ENCODE measurements around the gene PTPRT. TPM values are rescaled to one million over a fixed set of nuclear protein-coding genes. Genes with fewer than 3 reads are reported as not detected.

Gene PTPRT
- total and polyA plus RNA-seq, 10 of the 15 experiments (the other 5 are each of a cell fraction or from before 2014, with no cell fraction given) = not detected

- TF ChIP-seq ESRRA (IDR thresholded peaks at IDR 0.05; ENCODE audit: low read length) (no peak), POLR2AphosphoS5 (IDR thresholded peaks at IDR 0.05; ENCODE audit: low read length) (no peak)
- TF ChIP-seq, protein P1, sequence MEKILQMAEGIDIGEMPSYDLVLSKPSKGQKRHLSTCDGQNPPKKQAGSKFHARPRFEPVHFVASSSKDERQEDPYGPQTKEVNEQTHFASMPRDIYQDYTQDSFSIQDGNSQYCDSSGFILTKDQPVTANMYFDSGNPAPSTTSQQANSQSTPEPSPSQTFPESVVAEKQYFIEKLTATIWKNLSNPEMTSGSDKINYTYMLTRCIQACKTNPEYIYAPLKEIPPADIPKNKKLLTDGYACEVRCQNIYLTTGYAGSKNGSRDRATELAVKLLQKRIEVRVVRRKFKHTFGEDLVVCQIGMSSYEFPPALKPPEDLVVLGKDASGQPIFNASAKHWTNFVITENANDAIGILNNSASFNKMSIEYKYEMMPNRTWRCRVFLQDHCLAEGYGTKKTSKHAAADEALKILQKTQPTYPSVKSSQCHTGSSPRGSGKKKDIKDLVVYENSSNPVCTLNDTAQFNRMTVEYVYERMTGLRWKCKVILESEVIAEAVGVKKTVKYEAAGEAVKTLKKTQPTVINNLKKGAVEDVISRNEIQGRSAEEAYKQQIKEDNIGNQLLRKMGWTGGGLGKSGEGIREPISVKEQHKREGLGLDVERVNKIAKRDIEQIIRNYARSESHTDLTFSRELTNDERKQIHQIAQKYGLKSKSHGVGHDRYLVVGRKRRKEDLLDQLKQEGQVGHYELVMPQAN (conservative IDR thresholded peaks at IDR 0.05) = no peak
Observed at GRCh38 chr20:42844751-42845150, 345.0 kb downstream of the PTPRT start (continued).

GRCh38 chr20:42837456-42837855 lies 352.2 kb downstream of the PTPRT start:
- in situ Hi-C loops (cut with MboI) (no loop called here), intact Hi-C loops (cut with micrococcal nuclease; ENCODE audit: unreplicated experiment) (no loop called here)
- FAIRE-seq = no peak
- Histone ChIP-seq H3K9me3 (replicated peaks; ENCODE audit: control insufficient read depth, insufficient read depth, low read length) (no peaks in the 10 kb centered on the region), H3K27ac (ENCODE audit: control insufficient read depth, insufficient read depth) (no peak overlapping the region), H3K79me2 (ENCODE audit: control insufficient read depth, insufficient read depth, low read length) (no peaks in the 10 kb centered on the region), H2AFZ (ENCODE audit: control insufficient read depth, low read depth, low read length) (no peak overlapping the region), H3K9ac (ENCODE audit: control insufficient read depth, insufficient read depth, low read length) (no peak overlapping the region), H3K36me3 (ENCODE audit: control insufficient read depth in 2 of 2, insufficient read depth in 2 of 2, low read length in 1 of 2) (no peaks in the 10 kb centered on the region), H3K27me3 (replicated peaks in 1 of 2; ENCODE audit: control insufficient read depth in 2 of 2, insufficient read depth in 2 of 2, low read length in 1 of 2) (no peaks in the 10 kb centered on the region), H3K4me3 (no peak overlapping the region), H3K4me2 (ENCODE audit: control insufficient read depth, insufficient read depth) (no peak overlapping the region), H4K20me1 (ENCODE audit: control insufficient read depth, insufficient read depth) (no peaks in the 10 kb centered on the region), H3K4me1 (ENCODE audit: control insufficient read depth, insufficient read depth, low read length) (no peaks in the 10 kb centered on the region)
- ChIA-PET RAD21 (ENCODE audit: unreplicated experiment) (no interaction called here), CTCF (no interaction called here), POLR2A (no interaction called here), SMC1A (ENCODE audit: uncharacterized antibody, unreplicated experiment) (no interaction called here)
- no peak for ATAC-seq
- DNase-seq (ENCODE audit: low read depth, low spot score) = no peak
- WGBS (ENCODE audit: insufficient coverage, insufficient replicate concordance, low lambda C conversion rate, missing lambda C conversion rate) = 2% methylated on average over 3 of the region's 3 CpGs
- TF ChIP-seq ZSCAN29 (IDR thresholded peaks at IDR 0.05) (no peak), PML (IDR thresholded peaks at IDR 0.05; ENCODE audit: low read length) (no peak), IRF3 (IDR thresholded peaks at IDR 0.05) (no peak), GABPA (IDR thresholded peaks at IDR 0.05; ENCODE audit: low read depth) (no peak)
- TF ChIP-seq, protein P2, sequence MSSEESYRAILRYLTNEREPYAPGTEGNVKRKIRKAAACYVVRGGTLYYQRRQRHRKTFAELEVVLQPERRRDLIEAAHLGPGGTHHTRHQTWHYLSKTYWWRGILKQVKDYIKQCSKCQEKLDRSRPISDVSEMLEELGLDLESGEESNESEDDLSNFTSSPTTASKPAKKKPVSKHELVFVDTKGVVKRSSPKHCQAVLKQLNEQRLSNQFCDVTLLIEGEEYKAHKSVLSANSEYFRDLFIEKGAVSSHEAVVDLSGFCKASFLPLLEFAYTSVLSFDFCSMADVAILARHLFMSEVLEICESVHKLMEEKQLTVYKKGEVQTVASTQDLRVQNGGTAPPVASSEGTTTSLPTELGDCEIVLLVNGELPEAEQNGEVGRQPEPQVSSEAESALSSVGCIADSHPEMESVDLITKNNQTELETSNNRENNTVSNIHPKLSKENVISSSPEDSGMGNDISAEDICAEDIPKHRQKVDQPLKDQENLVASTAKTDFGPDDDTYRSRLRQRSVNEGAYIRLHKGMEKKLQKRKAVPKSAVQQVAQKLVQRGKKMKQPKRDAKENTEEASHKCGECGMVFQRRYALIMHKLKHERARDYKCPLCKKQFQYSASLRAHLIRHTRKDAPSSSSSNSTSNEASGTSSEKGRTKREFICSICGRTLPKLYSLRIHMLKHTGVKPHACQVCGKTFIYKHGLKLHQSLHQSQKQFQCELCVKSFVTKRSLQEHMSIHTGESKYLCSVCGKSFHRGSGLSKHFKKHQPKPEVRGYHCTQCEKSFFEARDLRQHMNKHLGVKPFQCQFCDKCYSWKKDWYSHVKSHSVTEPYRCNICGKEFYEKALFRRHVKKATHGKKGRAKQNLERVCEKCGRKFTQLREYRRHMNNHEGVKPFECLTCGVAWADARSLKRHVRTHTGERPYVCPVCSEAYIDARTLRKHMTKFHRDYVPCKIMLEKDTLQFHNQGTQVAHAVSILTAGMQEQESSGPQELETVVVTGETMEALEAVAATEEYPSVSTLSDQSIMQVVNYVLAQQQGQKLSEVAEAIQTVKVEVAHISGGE (CRISPR knock-in tag; IDR thresholded peaks at IDR 0.05) = no peak
- no TSS peak for BruUV-seq (replicated peaks)
